WTC11 (cell line): Measurements from ENCODE around the gene PTGR2. TPM values are rescaled to one million over a fixed set of nuclear protein-coding genes. Genes with fewer than 3 reads are reported as not detected.

ENCODE experiments used
- ATAC-seq: fragments of 200-7000 bp; cut with Tn5 transposase; 2 replicates; pipeline ENCODE4 v1.10.0; 2021; ENCODE audit warnings: mild to moderate bottlenecking, moderate library complexity
- CTCF ChIA-PET: fragments of 300-600 bp; sonication (Branson Sonifier 250); formaldehyde crosslinking; loops from one replicate; lab custom pipeline; 2021; ENCODE audit warnings: antibody characterized with exemption; lab: Charles Lee
- POLR2A ChIA-PET: fragments of 350-600 bp; sonication (Branson Sonifier 250); formaldehyde crosslinking; loops from one replicate; lab custom pipeline; 2021; ENCODE audit warnings: antibody characterized with exemption; lab: Charles Lee
- DNase-seq: peaks from one replicate; pipeline ENCODE4 v3.0.0; 2021; ENCODE audit warnings: low spot score
- H3K27ac Mint-ChIP-seq: 2 replicates; pipeline ENCODE4 v1.8.0; 2021; ENCODE audit warnings: mixed read lengths
- H3K27me3 Mint-ChIP-seq: 2 replicates; pipeline ENCODE4 v1.8.0; 2021; ENCODE audit warnings: low read depth, mild to moderate bottlenecking, moderate library complexity, mixed read lengths
- H3K36me3 Mint-ChIP-seq: 2 replicates; pipeline ENCODE4 v1.8.0; 2021; ENCODE audit warnings: mixed read lengths
- H3K4me1 Mint-ChIP-seq: 2 replicates; pipeline ENCODE4 v1.8.0; 2022; ENCODE audit warnings: mixed read lengths
- H3K4me3 Mint-ChIP-seq: 2 replicates; pipeline ENCODE4 v1.8.0; 2021; ENCODE audit warnings: mild to moderate bottlenecking, moderate library complexity, mixed read lengths
- H3K9me3 Mint-ChIP-seq: 2 replicates; pipeline ENCODE4 v1.8.0; 2021; ENCODE audit warnings: mixed read lengths
- FOXJ3 ChIP-seq: sonication (generic); formaldehyde crosslinking; IDR thresholded peaks from 2 replicates; pipeline ENCODE4 v1.9.0; 2021; ENCODE audit warnings: missing genetic modification reagents, mild to moderate bottlenecking, borderline replicate concordance
- JUN ChIP-seq: sonication (generic); formaldehyde crosslinking; IDR thresholded peaks from 2 replicates; pipeline ENCODE4 v1.8.0; 2023; ENCODE audit warnings: mild to moderate bottlenecking, missing genetic modification reagents
- PRRX2 ChIP-seq: fragments of 250-450 bp; sonication (Bioruptor Pico); IDR thresholded peaks from 2 replicates; pipeline ENCODE4 v1.8.0; 2021; ENCODE audit warnings: mild to moderate bottlenecking
- SOX15 ChIP-seq: fragments of 250-450 bp; sonication (Bioruptor Pico); IDR thresholded peaks from 2 replicates; pipeline ENCODE4 v1.9.0; 2021; ENCODE audit warnings: mild to moderate bottlenecking
- SP1 ChIP-seq: sonication (generic); formaldehyde crosslinking; conservative IDR thresholded peaks from 2 replicates; pipeline ENCODE4 v1.8.1; 2022; ENCODE audit warnings: missing genetic modification reagents
- TCF7 ChIP-seq: sonication (generic); formaldehyde crosslinking; IDR thresholded peaks from 2 replicates; pipeline ENCODE4 v1.8.0; 2022; ENCODE audit warnings: mild to moderate bottlenecking, low read depth, missing genetic modification reagents, moderate library complexity
- TEAD4 ChIP-seq: sonication (generic); formaldehyde crosslinking; IDR thresholded peaks from 2 replicates; pipeline ENCODE4 v1.8.0; 2022; ENCODE audit warnings: mild to moderate bottlenecking, missing genetic modification reagents
- ZNF396 ChIP-seq: fragments of 250-450 bp; sonication (Bioruptor Pico); IDR thresholded peaks from 2 replicates; pipeline ENCODE4 v1.8.0; 2021; ENCODE audit warnings: mild to moderate bottlenecking, moderate library complexity, borderline replicate concordance
- total RNA-seq: library from RNA; stranded (reverse); gene quantifications from 3 replicates; pipeline ENCODE4 v1.2.3, GENCODE V29; 2021
- TF ChIP-seq, protein P1 (sequence below): sonication (generic); formaldehyde crosslinking; IDR thresholded peaks from 2 replicates; pipeline ENCODE4 v1.8.0; 2023; ENCODE audit warnings: mild to moderate bottlenecking, missing genetic modification reagents
- TF ChIP-seq, protein P2 (sequence below): fragments of 250-450 bp; sonication (Bioruptor Pico); IDR thresholded peaks from 2 replicates; pipeline ENCODE4 v1.9.0; 2021; ENCODE audit warnings: mild to moderate bottlenecking, borderline replicate concordance
- TF ChIP-seq, protein P3 (sequence below): fragments of 250-450 bp; sonication (Bioruptor Pico); IDR thresholded peaks from 2 replicates; pipeline ENCODE4 v1.8.0; 2021; ENCODE audit warnings: mild to moderate bottlenecking
- TF ChIP-seq, protein P4 (sequence below): sonication (generic); formaldehyde crosslinking; IDR thresholded peaks from 2 replicates; pipeline ENCODE4 v1.8.0; 2022; ENCODE audit warnings: missing genetic modification reagents
- TF ChIP-seq, protein P5 (sequence below): sonication (generic); formaldehyde crosslinking; IDR thresholded peaks from 2 replicates; pipeline ENCODE4 v1.8.1; 2022; ENCODE audit warnings: mild to moderate bottlenecking, moderate library complexity, missing genetic modification reagents
- TF ChIP-seq, protein P6 (sequence below): sonication (generic); formaldehyde crosslinking; IDR thresholded peaks from 2 replicates; pipeline ENCODE4 v1.8.0; 2022; ENCODE audit warnings: mild to moderate bottlenecking, missing genetic modification reagents

Gene PTGR2
- total RNA-seq, 1 experiment from 2014 or later, result 20.7 TPM

DNA sequence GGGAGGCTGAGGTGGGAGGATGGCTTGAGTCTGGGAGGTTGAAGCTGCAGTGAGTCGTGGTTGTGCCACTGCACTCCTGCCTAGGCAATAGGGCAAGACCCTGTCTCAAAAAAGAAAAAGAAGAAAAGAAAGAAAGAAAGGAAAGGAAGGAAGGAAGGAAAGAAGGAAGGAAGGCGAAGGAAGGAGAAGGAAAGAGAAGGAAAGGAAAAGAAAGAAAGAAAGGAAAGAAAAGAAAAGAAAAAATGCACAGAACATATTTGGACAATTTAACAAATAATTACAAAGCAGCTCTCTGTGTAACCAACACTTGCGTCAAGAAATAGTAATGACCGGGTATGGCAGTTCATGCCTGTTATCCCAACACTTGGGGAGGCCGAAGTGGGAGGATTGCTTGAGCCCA is 35.8 kb upstream of the PTGR2 start:
- no peak for ATAC-seq
- TF ChIP-seq TCF7 (no peak), SP1 (CRISPR knock-in tag) (no peak), FOXJ3 (CRISPR knock-in tag) (no peak), ZNF396 (no peak), SOX15 (CRISPR knock-in tag) (no peak), PRRX2 (CRISPR knock-in tag) (no peak), TEAD4 (no peak), JUN (no peak)
- TF ChIP-seq, protein P1, sequence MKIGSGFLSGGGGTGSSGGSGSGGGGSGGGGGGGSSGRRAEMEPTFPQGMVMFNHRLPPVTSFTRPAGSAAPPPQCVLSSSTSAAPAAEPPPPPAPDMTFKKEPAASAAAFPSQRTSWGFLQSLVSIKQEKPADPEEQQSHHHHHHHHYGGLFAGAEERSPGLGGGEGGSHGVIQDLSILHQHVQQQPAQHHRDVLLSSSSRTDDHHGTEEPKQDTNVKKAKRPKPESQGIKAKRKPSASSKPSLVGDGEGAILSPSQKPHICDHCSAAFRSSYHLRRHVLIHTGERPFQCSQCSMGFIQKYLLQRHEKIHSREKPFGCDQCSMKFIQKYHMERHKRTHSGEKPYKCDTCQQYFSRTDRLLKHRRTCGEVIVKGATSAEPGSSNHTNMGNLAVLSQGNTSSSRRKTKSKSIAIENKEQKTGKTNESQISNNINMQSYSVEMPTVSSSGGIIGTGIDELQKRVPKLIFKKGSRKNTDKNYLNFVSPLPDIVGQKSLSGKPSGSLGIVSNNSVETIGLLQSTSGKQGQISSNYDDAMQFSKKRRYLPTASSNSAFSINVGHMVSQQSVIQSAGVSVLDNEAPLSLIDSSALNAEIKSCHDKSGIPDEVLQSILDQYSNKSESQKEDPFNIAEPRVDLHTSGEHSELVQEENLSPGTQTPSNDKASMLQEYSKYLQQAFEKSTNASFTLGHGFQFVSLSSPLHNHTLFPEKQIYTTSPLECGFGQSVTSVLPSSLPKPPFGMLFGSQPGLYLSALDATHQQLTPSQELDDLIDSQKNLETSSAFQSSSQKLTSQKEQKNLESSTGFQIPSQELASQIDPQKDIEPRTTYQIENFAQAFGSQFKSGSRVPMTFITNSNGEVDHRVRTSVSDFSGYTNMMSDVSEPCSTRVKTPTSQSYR (CRISPR knock-in tag), result no peak
- TF ChIP-seq, protein P2, sequence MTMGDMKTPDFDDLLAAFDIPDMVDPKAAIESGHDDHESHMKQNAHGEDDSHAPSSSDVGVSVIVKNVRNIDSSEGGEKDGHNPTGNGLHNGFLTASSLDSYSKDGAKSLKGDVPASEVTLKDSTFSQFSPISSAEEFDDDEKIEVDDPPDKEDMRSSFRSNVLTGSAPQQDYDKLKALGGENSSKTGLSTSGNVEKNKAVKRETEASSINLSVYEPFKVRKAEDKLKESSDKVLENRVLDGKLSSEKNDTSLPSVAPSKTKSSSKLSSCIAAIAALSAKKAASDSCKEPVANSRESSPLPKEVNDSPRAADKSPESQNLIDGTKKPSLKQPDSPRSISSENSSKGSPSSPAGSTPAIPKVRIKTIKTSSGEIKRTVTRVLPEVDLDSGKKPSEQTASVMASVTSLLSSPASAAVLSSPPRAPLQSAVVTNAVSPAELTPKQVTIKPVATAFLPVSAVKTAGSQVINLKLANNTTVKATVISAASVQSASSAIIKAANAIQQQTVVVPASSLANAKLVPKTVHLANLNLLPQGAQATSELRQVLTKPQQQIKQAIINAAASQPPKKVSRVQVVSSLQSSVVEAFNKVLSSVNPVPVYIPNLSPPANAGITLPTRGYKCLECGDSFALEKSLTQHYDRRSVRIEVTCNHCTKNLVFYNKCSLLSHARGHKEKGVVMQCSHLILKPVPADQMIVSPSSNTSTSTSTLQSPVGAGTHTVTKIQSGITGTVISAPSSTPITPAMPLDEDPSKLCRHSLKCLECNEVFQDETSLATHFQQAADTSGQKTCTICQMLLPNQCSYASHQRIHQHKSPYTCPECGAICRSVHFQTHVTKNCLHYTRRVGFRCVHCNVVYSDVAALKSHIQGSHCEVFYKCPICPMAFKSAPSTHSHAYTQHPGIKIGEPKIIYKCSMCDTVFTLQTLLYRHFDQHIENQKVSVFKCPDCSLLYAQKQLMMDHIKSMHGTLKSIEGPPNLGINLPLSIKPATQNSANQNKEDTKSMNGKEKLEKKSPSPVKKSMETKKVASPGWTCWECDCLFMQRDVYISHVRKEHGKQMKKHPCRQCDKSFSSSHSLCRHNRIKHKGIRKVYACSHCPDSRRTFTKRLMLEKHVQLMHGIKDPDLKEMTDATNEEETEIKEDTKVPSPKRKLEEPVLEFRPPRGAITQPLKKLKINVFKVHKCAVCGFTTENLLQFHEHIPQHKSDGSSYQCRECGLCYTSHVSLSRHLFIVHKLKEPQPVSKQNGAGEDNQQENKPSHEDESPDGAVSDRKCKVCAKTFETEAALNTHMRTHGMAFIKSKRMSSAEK (CRISPR knock-in tag), result no peak
- TF ChIP-seq, protein P3, sequence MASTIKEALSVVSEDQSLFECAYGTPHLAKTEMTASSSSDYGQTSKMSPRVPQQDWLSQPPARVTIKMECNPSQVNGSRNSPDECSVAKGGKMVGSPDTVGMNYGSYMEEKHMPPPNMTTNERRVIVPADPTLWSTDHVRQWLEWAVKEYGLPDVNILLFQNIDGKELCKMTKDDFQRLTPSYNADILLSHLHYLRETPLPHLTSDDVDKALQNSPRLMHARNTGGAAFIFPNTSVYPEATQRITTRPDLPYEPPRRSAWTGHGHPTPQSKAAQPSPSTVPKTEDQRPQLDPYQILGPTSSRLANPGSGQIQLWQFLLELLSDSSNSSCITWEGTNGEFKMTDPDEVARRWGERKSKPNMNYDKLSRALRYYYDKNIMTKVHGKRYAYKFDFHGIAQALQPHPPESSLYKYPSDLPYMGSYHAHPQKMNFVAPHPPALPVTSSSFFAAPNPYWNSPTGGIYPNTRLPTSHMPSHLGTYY, result no peak
- TF ChIP-seq, protein P4, sequence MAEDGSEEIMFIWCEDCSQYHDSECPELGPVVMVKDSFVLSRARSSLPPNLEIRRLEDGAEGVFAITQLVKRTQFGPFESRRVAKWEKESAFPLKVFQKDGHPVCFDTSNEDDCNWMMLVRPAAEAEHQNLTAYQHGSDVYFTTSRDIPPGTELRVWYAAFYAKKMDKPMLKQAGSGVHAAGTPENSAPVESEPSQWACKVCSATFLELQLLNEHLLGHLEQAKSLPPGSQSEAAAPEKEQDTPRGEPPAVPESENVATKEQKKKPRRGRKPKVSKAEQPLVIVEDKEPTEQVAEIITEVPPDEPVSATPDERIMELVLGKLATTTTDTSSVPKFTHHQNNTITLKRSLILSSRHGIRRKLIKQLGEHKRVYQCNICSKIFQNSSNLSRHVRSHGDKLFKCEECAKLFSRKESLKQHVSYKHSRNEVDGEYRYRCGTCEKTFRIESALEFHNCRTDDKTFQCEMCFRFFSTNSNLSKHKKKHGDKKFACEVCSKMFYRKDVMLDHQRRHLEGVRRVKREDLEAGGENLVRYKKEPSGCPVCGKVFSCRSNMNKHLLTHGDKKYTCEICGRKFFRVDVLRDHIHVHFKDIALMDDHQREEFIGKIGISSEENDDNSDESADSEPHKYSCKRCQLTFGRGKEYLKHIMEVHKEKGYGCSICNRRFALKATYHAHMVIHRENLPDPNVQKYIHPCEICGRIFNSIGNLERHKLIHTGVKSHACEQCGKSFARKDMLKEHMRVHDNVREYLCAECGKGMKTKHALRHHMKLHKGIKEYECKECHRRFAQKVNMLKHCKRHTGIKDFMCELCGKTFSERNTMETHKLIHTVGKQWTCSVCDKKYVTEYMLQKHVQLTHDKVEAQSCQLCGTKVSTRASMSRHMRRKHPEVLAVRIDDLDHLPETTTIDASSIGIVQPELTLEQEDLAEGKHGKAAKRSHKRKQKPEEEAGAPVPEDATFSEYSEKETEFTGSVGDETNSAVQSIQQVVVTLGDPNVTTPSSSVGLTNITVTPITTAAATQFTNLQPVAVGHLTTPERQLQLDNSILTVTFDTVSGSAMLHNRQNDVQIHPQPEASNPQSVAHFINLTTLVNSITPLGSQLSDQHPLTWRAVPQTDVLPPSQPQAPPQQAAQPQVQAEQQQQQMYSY (CRISPR knock-in tag), result no peak
- TF ChIP-seq, protein P5, sequence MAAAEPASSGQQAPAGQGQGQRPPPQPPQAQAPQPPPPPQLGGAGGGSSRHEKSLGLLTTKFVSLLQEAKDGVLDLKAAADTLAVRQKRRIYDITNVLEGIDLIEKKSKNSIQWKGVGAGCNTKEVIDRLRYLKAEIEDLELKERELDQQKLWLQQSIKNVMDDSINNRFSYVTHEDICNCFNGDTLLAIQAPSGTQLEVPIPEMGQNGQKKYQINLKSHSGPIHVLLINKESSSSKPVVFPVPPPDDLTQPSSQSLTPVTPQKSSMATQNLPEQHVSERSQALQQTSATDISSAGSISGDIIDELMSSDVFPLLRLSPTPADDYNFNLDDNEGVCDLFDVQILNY (CRISPR knock-in tag), result no peak
- TF ChIP-seq, protein P6, sequence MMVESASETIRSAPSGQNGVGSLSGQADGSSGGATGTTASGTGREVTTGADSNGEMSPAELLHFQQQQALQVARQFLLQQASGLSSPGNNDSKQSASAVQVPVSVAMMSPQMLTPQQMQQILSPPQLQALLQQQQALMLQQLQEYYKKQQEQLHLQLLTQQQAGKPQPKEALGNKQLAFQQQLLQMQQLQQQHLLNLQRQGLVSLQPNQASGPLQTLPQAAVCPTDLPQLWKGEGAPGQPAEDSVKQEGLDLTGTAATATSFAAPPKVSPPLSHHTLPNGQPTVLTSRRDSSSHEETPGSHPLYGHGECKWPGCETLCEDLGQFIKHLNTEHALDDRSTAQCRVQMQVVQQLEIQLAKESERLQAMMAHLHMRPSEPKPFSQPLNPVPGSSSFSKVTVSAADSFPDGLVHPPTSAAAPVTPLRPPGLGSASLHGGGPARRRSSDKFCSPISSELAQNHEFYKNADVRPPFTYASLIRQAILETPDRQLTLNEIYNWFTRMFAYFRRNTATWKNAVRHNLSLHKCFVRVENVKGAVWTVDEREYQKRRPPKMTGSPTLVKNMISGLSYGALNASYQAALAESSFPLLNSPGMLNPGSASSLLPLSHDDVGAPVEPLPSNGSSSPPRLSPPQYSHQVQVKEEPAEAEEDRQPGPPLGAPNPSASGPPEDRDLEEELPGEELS (CRISPR knock-in tag), result no peak
- Mint-ChIP-seq H3K27me3 (no peaks in the 10 kb centered on the region; the same call in 1 of the 2 replicates), H3K27ac (no peak overlapping the region), H3K36me3 (no peaks in the 10 kb centered on the region), H3K4me3 (no peak overlapping the region), H3K4me1 (no peaks in the 10 kb centered on the region), H3K9me3 (no peaks in the 10 kb centered on the region)
- ChIA-PET POLR2A (no interaction called here), CTCF (no interaction called here)
- no peak for DNase-seq
